HepG2 (cell line): Measurements from ENCODE around the gene CGB3. TPM values are rescaled to one million over a fixed set of nuclear protein-coding genes. Genes with fewer than 3 reads are reported as not detected.

Source experiments
- AGO2 ChIP-seq: fragments of 200-400 bp; formaldehyde crosslinking; optimal IDR thresholded peaks from 2 replicates; pipeline ENCODE3; 2017; ENCODE audit warnings: mild to moderate bottlenecking, low read depth, low read length, moderate library complexity
- ATF5 ChIP-seq: sonication (generic); formaldehyde crosslinking; IDR thresholded peaks from 2 replicates; pipeline ENCODE4 v1.4.0; 2020; ENCODE audit warnings: mild to moderate bottlenecking, low read depth, missing genetic modification reagents
- ATF6 ChIP-seq: sonication (generic); formaldehyde crosslinking; conservative IDR thresholded peaks from 2 replicates; pipeline ENCODE4 v1.4.0; 2020; ENCODE audit warnings: missing genetic modification reagents
- EZH2 ChIP-seq: conservative IDR thresholded peaks from 2 replicates; pipeline ENCODE4 v1.6.1; 2012; ENCODE audit warnings: mild to moderate bottlenecking, low read depth, low read length, moderate library complexity
- GTF2F1 ChIP-seq: fragments of 150-350 bp; IDR thresholded peaks from 2 replicates; pipeline ENCODE4 v1.6.1; 2014; ENCODE audit warnings: low read length
- KAT7 ChIP-seq: IDR thresholded peaks from 2 replicates; pipeline ENCODE4 v1.6.1; 2018; ENCODE audit warnings: borderline replicate concordance, missing compliant biosample characterization
- MAZ ChIP-seq, 2 experiments: sonication (generic) in 1 of 2; formaldehyde crosslinking in 1 of 2; IDR thresholded peaks; 2 replicates each; pipeline versions ENCODE4 v1.5.0 to v1.6.1; 2012 to 2020; ENCODE audit warnings: low read depth in 2 of 2, mild to moderate bottlenecking in 2 of 2, borderline replicate concordance in 1 of 2, improper control_type of control experiment in 1 of 2, low read length in 1 of 2, missing genetic modification reagents in 1 of 2, moderate library complexity in 1 of 2
- MLXIP ChIP-seq: sonication (generic); formaldehyde crosslinking; IDR thresholded peaks from 2 replicates; pipeline ENCODE4 v1.9.0; 2021; ENCODE audit warnings: missing genetic modification reagents, borderline replicate concordance
- SPEN ChIP-seq: sonication (generic); formaldehyde crosslinking; IDR thresholded peaks from 2 replicates; pipeline ENCODE4 v1.5.1; 2020; ENCODE audit warnings: low read depth, mild to moderate bottlenecking, missing genetic modification reagents
- ZFP90 ChIP-seq: sonication (generic); formaldehyde crosslinking; IDR thresholded peaks from 2 replicates; pipeline ENCODE4 v1.8.0; 2022; ENCODE audit warnings: missing genetic modification reagents, mild to moderate bottlenecking, inconsistent platforms, borderline replicate concordance
- ZNF121 ChIP-seq: sonication (generic); formaldehyde crosslinking; IDR thresholded peaks from 2 replicates; pipeline ENCODE4 v1.5.0; 2020; ENCODE audit warnings: mild to moderate bottlenecking, missing genetic modification reagents
- ZNF33B ChIP-seq: sonication (generic); formaldehyde crosslinking; IDR thresholded peaks from 2 replicates; pipeline ENCODE4 v1.5.1; 2020; ENCODE audit warnings: mild to moderate bottlenecking, missing genetic modification reagents
- ZNF572 ChIP-seq: sonication (generic); formaldehyde crosslinking; IDR thresholded peaks from 2 replicates; pipeline ENCODE4 v1.5.1; 2020; ENCODE audit warnings: mild to moderate bottlenecking, missing genetic modification reagents
- ZNF614 ChIP-seq: IDR thresholded peaks from 2 replicates; pipeline ENCODE4 v1.6.1; 2018; ENCODE audit warnings: missing biosample characterization, missing genetic modification reagents, inconsistent platforms, borderline replicate concordance
- ZNF672 ChIP-seq: sonication (generic); formaldehyde crosslinking; IDR thresholded peaks from 2 replicates; pipeline ENCODE4 v1.8.1; 2022; ENCODE audit warnings: missing genetic modification reagents
- ZNF782 ChIP-seq: sonication (generic); formaldehyde crosslinking; IDR thresholded peaks from 2 replicates; pipeline ENCODE4 v1.4.0; 2020; ENCODE audit warnings: missing genetic modification reagents, mild to moderate bottlenecking, borderline replicate concordance
- polyA plus RNA-seq, 8 experiments: library from polyadenylated mRNA; depleted of rRNA in 3 of 8; stranded (reverse) in 7 of 8; unstranded in 1 of 8; fragments of >200 nt; fragmentation: Illumina TruSeq in 4 of 8; extraction: Trizol in 4 of 8; gene quantifications; 2 replicates each; pipeline versions ENCODE4 v1.2.1 to v1.2.3, GENCODE V29; 2011 to 2016; ENCODE audit warnings: low read depth in 4 of 8, missing spikeins in 1 of 8, mixed read lengths in 1 of 8; ENCODE audit not compliant: insufficient read depth in 1 of 8
- total RNA-seq, 5 experiments: library from RNA; depleted of rRNA; stranded (reverse); fragments of >200 nt; fragmentation: Illumina TruSeq; extraction: Trizol; gene quantifications; 2 replicates each; pipeline ENCODE4 v1.2.3, GENCODE V29; 2016; ENCODE audit warnings: low read depth in 1 of 5

CGB3 gene
- total and polyA plus RNA-seq, 2 of the 13 experiments (the other 11 are each of a cell fraction or from before 2014, with no cell fraction given) = not detected

- TF ChIP-seq ATF6 (no peak), ZFP90 (no peak), KAT7 (CRISPR knock-in tag) (0 out of 2 replicates have a peak, but pooled peaks have one; percentile 55), ZNF614 (no peak), AGO2 (no peak), SPEN (CRISPR knock-in tag) (0 out of 2 replicates have a peak, but pooled peaks have one; percentile 5), ZNF782 (no peak), ZNF33B (CRISPR knock-in tag) (0 out of 2 replicates have a peak, but pooled peaks have one; percentile 49), MLXIP (no peak), GTF2F1 (no peak), EZH2 (no peak), MAZ (IDR thresholded peaks at IDR 0.05; ENCODE audit: borderline replicate concordance, low read depth, low read length) (no peak), MAZ (CRISPR knock-in tag; IDR thresholded peaks at IDR 0.05; ENCODE audit: low read depth) (0 out of 2 replicates have a peak, but pooled peaks have one; percentile 7), ZNF672 (CRISPR knock-in tag) (no peak), ATF5 (CRISPR knock-in tag) (0 out of 2 replicates have a peak, but pooled peaks have one; percentile 17), ZNF121 (no peak), ZNF572 (CRISPR knock-in tag) (0 out of 2 replicates have a peak, but pooled peaks have one; percentile 63)
Observed at GRCh38 chr19:48994035-48994386, 30.1 kb downstream of the CGB3 start (continued).
